Mesenteric fat pad (tissue), 1 donor: ENCODE measurements around the gene COL13A1. TPM values are rescaled to one million over a fixed set of nuclear protein-coding genes. Genes with fewer than 3 reads are reported as not detected.

Experiments
- DNase-seq: peaks from one replicate; pipeline ENCODE4 v3.0.0-alpha.2; 2020; ENCODE audit warnings: low spot score
- total RNA-seq: library from RNA; stranded (reverse); fragmentation: NEBNext Ultra II Directional; extraction: Animal tissue kit (Norgen Biotek cat#: 25700); gene quantifications from one replicate; pipeline ENCODE4 v1.2.1, GENCODE V29; 2021
- donor health status: DM: yes; HTN: yes; CAD: no.

Gene COL13A1
- total RNA-seq, 1 donor from 2014 or later: not detected

DNA sequence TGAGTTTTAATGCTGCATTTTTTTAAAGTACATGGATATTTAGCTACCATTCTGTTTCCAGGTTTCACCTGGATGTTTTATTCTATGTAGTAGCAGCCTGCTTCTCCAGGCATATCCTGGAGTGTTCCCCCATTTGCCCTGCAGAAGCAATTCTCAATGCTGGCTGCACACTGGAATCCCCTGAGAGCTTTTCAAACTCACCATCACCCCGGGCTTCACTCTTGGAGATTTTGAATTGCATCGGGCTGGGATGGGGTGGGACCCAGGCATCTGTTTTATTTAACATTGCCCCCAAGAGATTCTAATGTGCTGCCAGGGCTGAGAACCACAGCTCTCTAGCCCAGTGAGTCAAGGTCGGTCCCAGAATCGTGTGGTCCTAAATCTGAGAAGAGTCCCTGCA, 137.8 kb downstream of the COL13A1 start:
- no peak for DNase-seq

DNA sequence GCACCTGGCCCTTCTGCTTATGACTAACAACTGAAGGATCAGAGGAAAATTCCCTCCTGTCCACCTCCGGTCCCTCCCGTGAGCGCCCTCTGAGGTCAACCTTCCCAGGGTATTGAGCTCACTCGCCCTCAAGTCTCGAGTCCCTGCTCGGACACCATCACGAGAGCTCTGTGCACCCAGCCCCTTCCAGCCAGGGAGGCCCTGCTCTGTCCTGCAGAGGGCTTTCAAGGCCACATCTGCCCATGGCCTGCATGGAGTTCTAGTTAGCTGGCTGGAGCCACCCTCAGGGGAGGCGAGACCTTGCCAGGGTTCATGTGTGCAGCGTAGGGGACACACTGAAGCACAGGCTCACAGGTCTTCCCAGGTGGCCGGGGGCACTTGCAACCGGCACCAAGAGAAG, 140.0 kb downstream of the COL13A1 start:
- no peak for DNase-seq

DNA sequence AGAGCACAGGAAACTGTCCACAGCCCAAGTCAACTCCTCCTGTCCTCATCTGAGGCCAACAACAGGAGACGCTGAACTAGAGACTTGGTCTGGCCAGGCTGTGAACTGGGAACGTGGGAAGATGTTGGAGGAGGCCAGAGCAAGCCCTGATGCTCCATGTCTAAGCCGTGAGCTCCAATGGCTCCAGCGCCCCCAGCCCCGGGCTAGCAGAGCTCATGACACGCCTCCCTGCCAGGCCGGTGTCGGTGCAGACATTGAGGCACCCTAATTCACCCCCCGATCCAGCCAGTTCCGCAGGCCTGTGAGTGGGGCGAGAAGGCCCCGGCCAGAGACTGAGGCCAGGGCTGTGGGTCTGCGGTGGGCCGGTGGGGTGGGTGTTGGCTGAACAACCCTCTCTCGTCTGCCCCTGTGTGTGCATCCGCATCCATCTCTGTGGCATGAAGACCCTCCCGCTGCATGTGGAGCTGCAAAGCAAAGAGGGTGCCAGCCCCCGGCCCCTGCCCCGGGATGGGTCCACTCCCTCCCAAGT, 141.7 kb downstream of the COL13A1 start:
- no peak for DNase-seq

DNA sequence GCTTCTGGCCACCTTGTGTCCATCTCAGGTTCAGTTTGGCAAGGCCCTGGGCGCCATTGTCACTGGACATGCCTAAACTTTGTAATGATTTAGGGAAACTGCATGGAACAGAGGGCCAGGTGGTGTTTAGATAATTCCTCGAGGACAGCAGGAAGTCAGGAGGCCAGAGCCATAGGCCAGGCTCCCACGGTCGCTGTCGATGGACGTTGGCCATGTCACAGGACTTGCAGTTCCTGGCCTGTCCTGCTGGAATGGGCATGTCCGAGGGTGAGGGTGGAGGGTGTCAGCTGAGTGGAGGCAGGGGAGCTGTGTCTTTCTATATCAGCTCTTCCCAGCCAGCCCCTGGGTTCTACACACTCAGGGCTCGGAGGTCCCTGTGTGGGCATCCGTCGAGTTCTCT, 143.1 kb downstream of the COL13A1 start:
- DNase-seq: no peak

DNA sequence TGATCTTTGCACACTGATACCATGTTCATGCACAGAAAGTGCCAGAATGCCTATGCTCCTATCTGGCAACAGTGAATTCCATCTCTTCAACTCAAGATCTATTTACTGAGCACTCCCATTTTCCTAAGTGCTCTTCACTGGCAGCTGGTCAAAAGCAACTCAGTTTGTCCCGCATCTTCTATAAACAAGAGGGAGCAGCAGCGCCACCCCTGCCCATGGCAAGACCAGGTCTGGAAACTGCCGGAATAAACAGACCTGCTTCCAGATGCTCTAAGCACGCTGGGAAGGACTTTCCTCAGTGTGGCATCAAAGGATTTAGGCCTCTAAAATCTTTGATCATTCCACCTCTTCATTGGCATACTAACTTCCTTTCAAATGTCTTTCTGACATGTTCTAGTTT, 146.6 kb downstream of the COL13A1 start:
- no peak for DNase-seq

DNA sequence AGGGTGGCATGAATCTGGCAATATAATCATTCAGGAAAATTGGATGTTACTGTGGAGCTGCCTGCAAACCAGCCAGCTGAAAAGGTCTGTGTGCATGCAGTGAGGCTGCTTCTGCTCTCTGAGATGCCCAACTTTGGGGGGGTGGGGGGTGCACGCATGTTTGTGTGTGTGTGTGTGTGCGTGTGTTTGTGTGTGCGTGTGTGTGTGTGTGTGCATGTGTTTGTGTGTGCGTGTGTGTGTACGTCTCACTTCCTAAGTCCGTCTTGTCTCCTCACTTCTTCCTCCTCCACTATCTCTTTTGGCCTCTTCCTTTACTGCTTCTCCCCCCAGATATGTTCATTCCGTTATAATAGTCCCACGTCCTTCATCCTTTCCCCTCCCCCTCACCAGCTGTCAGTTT, 148.1 kb downstream of the COL13A1 start:
- no peak for DNase-seq

DNA sequence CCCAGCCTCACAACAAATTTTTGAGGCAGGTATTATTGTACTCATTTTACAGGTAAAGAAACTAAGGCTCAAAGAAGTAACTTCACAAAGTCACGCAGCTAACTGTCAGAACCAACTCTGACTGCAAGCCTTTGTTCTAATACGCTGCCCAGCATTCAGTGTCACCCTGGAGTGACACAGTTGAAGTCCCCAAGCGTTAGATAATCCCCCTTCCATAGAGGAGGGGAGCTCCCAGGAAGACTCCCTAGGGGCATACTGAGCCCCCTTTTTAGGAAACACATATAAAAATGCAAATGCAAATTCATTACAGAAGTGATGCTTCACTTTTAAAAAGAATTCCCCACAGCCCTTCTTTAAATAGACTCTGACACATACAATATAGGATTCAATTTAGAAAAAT, 150.0 kb downstream of the COL13A1 start:
- no peak for DNase-seq

DNA sequence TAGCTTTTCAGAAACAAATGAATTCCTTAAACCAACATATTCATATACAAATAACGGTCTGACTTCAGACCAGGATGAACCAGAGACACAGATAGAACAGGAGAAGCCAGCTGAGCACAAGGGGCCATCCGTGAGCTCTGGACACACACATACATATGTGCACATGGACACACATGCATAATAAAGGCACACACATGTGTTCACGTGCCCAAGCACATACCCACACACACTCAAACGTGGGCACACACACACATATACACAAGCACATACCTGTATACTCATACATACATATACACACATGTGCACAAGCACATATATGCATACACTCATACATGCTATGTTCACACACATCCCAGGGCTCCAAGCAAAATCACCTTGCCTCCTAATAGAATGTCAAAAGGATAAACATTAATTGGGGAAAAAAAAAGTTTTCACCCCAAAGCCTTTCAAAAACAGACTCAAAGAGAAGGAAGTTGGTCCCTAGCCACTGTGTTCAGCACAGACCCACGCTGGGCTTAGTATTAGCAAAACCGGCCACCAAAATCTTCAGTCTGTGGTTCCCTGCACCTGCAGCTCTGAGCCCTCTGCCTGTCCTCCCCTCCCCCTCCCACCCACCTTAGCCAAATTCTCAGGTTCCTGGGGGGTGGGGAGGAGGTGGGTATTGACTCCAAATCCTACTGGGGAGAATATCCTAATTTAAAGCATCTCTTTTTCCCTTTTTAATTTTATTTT, 150.5 kb downstream of the COL13A1 start:
- peak; percentile 39 for DNase-seq

DNA sequence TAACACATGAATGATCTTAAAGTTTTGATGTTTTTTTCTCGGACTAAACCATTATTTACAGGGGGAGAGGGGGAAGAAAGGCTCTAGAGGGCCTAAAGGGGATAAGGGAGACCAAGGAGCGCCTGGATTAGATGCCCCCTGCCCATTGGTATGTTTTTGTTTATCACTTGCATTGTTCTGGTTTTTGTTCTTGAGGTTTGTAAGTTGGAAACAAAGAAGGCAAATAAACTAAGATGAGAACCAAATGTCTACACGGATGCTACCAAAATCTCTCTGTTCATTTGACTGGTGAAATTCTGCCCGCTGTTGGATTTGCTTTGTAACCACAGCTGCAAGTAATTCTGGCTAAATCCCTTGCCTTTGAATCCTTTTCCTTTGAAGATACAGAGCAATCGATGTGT, 151.1 kb downstream of the COL13A1 start:
- DNase-seq: no peak

DNA sequence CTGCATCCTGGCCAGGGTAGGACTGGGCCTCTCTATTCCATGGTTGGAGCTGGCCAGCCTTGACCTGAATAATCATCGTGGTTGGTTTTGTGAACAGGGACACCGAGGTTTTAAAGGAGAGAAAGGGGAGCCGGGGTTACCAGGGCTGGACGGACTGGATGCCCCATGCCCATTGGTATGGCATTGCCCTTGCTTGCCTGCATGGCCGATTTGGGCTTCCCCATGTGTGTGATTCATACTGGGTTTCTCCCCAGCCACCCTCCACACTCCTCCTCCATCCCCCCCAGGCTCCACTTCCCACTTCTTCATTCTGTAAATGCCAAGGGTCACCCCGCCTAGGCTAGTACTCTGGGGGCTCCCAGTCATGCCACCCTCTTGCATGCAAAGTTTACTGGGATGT, 152.1 kb downstream of the COL13A1 start:
- DNase-seq: peak; percentile 78

DNA sequence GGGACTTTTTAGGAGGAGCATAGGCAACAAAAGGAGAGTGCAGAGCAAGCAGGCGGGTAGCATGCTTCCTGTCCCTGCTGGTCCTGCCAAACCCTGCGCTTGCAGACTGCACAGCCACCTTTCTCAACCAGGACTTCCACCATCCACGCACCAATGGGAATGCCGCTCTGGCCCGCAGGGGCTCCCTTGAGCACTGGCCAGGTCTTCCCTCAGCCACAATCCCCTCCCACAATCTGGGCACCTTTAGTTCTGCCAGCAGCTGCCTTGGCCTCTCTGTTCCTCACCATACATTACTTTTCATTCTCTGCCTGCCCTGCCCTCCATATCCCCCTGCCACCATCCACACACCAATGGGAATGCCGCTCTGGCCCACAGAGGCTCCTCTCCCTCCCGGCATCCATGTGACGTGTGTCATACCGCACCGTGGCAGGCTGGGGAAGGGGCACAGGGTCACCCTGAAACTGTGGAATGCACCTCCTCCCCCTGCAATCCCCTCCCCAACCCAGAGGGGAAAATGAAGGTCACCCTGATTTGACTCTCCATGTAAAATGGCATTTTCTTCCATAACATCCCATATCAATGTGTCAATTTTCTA, 153.6 kb downstream of the COL13A1 start:
- peak; percentile 75 for DNase-seq

DNA sequence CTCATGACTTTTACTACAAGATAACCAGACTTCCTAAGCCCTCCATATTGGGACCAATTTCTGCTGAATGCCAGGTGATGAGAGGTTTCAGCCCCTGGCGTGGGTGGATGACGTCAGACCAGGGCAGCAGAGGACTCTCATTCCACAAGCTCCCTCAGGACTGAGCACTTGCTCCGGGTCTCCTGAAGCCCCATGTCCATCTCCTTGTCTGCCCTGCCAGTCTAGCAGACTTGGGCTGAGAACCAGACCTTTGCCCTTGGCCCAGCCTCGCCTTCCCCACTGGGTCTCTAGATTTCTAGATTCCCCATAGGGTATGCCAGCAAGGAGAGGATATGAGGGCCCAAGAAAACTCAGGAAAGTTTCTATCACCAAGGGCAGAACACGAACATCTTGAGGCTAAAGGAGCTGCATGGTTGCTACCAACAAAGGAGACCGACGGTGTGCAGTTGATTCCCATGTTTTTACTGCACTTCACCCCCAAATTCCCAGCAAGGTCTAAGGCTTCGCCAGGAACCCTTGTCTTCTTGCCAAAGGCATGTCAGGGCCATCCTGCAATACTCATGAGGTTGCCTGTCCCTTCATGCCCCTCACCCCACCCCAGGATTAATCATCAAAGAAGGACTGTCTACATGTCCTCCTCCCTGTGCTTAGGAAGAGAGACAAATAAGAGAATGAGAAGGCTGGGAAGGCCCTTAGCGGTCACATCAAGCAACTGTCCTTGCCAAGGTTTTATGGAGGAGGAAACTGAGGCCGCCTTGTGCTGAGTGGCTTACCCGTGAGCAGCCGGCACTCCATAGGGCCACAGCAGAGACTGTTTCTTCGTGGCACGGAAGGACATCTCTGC, 154.4 kb downstream of the COL13A1 start:
- DNase-seq: peak; percentile 68

DNA sequence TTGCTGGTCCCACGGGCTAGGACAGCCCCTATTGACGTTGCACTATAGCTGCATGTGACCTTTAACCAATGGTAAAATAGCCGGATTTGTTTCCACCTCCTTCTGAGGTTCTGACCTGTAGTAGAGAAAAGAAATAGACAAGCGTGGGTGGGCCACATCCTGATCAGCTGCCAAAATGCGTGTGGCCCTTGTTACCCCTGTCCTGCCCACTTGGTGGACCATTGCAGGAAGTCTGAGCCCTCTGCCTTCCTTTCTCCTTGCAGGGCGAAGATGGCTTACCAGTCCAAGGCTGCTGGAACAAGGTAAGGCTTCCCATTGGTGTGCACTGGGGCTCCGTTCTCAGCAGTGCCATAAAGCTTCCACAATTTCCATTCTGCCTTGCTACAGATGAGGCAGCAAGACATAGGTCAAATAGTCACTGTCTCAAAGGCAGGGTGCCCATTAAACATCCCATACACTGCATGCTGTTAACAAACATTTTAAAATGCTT, 155.1 kb downstream of the COL13A1 start:
- peak; percentile 49 for DNase-seq

DNA sequence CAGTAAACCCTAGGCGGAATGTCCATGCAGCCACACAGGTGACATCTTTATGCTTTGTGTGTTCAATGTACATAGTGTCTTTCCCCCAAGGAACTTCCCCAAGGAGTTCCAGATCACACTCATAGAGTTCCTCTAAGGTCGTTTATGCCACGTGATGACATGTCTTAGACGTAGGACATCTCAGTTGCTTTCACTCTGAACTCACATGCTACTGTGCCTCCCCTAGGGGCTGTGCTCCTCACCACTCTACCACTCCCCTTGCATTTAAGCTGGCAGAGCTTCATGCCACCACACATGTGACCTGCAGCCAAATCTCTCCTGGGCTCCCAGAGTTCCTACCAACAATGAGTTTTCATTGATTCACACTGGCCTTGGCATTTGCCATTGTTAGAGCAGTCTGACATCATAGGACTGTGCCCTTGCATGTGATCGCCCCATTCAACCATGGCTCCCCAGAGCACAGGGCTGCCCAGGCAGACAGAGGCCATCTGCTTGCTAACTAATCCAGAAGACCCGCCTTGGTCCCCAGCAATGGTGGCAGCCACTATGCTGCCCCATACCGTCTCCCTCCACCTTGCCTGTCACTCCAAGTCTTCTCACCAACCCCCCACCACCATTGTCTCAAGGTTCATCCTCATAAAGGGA, 155.7 kb downstream of the COL13A1 start:
- DNase-seq: peak; percentile 57

DNA sequence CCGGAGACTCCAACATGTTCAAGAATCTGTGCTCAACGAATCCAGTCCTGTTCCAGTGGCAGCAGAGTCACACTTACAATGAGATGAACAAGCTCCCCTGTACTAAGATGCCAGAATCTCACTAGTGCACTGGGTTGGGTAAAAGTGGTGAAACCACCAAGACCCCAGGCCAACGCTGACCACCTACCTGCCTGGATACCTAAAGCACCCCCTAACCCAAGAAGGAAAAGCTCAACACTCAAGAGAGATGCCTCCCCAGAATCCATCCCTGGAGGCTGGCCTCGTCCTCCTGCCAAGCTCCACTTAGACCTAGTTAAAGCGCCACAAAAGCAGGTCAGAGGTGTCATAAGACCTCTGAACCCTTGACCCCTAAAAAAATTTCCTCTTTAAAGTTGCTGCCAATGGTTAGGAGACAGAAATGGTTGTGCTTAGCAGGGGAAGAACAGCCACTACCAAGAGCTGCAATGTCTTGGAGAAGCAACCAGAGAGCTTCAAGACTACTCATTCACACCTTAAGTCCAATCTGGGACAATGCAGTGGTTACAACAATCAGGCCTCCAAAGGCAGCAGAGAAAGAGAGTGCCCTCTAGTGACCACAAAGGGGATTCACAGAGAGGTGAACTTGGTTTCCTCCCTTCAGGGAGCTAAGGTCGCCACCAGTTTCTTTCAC, 156.3 kb downstream of the COL13A1 start:
- peak; percentile 65 for DNase-seq

DNA sequence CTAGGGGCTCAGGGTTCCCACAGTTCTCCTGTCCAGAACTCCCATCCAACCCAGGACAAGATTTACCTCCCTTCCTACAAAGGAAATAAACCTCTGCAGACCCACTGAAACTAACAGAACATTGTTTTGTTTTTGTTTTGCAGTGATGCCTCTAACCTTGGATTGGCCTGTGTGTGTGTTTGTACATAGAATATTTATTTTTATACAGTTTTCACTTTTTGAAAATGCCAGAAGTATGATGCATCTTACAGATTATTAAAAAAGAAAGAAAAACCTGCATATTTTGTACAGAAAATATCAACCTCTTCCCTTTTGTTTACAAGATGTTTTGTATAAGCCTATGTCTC, 156.8 kb downstream of the COL13A1 start:
- DNase-seq: no peak

DNA sequence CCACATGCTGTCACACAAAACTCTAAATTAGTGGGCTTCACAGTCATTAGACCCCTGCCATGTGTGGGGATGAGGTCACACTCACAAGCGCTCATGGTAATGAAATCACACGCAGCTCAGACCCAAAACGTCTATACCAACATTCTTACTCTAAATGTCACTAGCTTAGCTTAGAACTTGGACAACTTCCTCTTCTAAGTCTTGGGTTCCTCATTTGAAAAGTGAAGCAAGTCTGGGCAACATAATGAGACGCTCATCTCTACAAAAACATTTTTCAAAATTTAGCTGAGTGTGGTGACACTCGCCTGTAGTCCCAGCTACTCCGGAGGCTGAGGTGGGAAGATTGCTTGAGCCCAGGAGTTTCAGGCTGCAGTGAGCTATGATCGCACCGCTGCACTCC, 158.2 kb downstream of the COL13A1 start:
- peak; percentile 18 for DNase-seq

DNA sequence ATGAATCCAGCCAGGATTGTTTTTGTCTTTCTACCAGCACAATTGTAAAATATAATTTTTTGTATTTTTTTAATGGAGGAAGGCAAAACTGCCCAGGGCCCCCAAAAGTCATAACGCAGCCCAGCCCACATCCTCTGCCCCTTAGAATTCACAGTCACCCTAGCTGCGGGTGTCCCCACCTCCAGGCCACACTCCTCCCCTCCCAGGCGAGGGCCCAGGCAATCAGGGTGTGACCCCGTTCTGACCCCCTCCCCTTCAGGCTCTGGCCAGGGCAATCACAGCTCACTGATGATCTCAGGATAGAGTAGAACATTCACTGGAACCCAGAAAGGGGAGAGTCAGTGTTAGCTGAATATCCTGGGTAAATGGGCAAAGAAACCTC, 158.9 kb downstream of the COL13A1 start:
- DNase-seq: peak; percentile 69

DNA sequence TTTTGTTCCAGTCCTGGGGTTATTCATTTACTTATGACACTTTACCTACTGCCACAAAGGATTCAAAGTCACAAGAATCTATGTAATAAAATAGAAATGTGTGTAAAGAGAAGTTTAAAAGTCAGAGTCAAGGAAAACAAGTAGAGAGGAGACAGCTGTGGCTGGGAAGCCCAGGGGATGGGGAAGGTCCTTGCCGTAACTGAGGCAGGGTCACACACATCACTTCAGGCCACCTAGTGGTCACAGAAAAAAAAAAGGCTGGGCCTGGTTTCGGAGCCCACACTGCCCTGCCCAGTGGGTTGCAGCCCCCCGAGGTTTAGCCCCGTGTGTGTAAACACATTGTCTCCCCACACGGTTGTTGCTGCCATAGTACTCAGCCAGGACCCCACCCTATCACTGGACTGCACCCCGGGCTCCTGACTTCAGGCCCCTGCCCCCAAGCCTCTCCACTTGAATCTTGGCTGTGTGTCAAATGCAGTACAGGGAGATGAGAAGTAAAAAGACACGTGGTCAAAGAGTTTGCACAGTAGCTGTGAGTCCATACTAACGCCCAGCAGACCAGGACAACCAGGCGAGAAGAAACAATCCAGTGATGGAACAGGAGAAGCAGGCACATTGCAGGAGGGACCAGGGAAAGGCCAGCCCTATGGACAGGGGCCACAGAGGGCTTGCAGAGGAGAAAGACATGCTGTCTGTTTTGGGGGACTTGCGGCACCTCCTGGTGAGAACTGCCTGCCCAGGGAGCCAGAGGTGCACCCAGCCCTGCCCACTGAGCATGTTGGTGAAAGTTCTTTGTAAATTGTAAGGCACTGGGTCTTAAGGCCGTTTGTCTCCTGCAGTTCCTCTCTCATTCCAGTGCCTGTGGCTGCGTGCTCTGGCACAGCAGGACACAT, 159.5 kb downstream of the COL13A1 start:
- peak; percentile 51 for DNase-seq
